ENCODE data around the gene C5. TPM values are rescaled to one million over a fixed set of nuclear protein-coding genes. Genes with fewer than 3 reads are reported as not detected.

Gene C5
- total RNA-seq, 1 experiment from 2014 or later = 0.74 TPM

DNA sequence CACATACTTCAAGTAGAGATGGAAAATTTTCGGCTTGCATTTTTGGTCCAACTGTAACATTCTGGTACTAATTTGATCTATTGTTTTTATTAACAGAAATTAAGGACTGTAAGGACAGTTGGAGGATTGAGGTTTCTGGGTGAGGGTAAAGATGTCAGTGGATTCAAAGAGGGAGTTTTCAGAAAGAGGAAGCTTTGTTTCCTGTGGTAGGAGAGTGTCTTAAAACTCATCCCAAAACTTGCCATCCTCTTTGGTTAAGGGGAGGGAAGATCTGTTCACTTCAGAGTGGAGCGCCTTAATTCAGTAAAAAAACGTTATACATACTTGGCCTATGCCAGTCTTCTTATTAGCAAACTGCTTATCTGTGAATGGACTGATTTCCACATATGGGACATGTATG, 38.5 kb upstream of the C5 start:
- no peak overlapping the region for H3K56ac ChIP-seq (ENCODE audit: insufficient read length, low read depth, low read length)
- no peak overlapping the region for H3K23ac ChIP-seq (ENCODE audit: insufficient read length, low read depth, low read length)
- H3K79me2 ChIP-seq (ENCODE audit: insufficient read depth, low read length) = no peaks in the 10 kb centered on the region
- no CpG with 5 or more reads among the region's 3 CpGs for WGBS (ENCODE audit: extremely low coverage, insufficient read length, low lambda C conversion rate)
- H3K27ac ChIP-seq (ENCODE audit: insufficient read length, low read depth, low read length) = no peak overlapping the region
- no peak for DNase-seq
- H3K14ac ChIP-seq (ENCODE audit: insufficient read depth, low read length) = no peak overlapping the region
- no peak overlapping the region for H3K4me2 ChIP-seq (ENCODE audit: insufficient read depth, insufficient read length, low read length)
- no peak overlapping the region for H2BK5ac ChIP-seq (ENCODE audit: insufficient read length, low read length)
- no peaks in the 10 kb centered on the region for H4K20me1 ChIP-seq (ENCODE audit: control insufficient read depth, insufficient read depth, insufficient read length)
- H3K23me2 ChIP-seq (ENCODE audit: insufficient read length, low read depth, low read length, poor library complexity, severe bottlenecking) = no peaks in the 10 kb centered on the region
- no peak overlapping the region for H4K5ac ChIP-seq (ENCODE audit: insufficient read length, low read depth, low read length)
- no peak overlapping the region for H3K9ac ChIP-seq (ENCODE audit: extremely low read depth, insufficient read length, low read length)
- H4K91ac ChIP-seq (ENCODE audit: insufficient read length, low read depth, low read length) = no peak overlapping the region
- Mint-ChIP-seq H3K4me1 (no peaks in the 10 kb centered on the region), H3K36me3 (ENCODE audit: insufficient read depth in 1 of 3, low read depth in 3 of 3) (peaks cover 3 to 16% (median 8%) of the 10 kb centered on the region in 3 experiments; a peak in 4 of 7 replicates), H3K27me3 (ENCODE audit: low read depth) (no peaks in the 10 kb centered on the region), H3K4me3 (no peak overlapping the region), H3K9me3 (no peaks in the 10 kb centered on the region), H3K27ac (no peak overlapping the region)
- H3T11ph ChIP-seq (ENCODE audit: low read length) = no peak overlapping the region
- H2BK20ac ChIP-seq (ENCODE audit: low read depth, low read length, poor library complexity, severe bottlenecking) = no peak overlapping the region
- H4K8ac ChIP-seq (replicated peaks; ENCODE audit: insufficient read length, low read depth, low read length) = no peak overlapping the region
- H3K4ac ChIP-seq (ENCODE audit: low read depth, low read length) = no peak overlapping the region
- TF ChIP-seq, protein P1, sequence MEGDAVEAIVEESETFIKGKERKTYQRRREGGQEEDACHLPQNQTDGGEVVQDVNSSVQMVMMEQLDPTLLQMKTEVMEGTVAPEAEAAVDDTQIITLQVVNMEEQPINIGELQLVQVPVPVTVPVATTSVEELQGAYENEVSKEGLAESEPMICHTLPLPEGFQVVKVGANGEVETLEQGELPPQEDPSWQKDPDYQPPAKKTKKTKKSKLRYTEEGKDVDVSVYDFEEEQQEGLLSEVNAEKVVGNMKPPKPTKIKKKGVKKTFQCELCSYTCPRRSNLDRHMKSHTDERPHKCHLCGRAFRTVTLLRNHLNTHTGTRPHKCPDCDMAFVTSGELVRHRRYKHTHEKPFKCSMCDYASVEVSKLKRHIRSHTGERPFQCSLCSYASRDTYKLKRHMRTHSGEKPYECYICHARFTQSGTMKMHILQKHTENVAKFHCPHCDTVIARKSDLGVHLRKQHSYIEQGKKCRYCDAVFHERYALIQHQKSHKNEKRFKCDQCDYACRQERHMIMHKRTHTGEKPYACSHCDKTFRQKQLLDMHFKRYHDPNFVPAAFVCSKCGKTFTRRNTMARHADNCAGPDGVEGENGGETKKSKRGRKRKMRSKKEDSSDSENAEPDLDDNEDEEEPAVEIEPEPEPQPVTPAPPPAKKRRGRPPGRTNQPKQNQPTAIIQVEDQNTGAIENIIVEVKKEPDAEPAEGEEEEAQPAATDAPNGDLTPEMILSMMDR (conservative IDR thresholded peaks at IDR 0.05) = no peak
- no peak overlapping the region for H2BK120ac ChIP-seq (ENCODE audit: low read depth, low read length, poor library complexity, severe bottlenecking)
- H3K9me3 ChIP-seq (ENCODE audit: control insufficient read depth, low read depth, low read length) = no peaks in the 10 kb centered on the region
- no peak overlapping the region for H2BK12ac ChIP-seq (ENCODE audit: insufficient read length, low read depth, low read length)
- H3K79me1 ChIP-seq (ENCODE audit: insufficient read depth, low read depth, low read length, poor library complexity, severe bottlenecking) = no peaks in the 10 kb centered on the region
- H2AK5ac ChIP-seq (ENCODE audit: insufficient read length, low read length) = no peak overlapping the region
- no peaks in the 10 kb centered on the region for H3K27me3 ChIP-seq (ENCODE audit: insufficient read depth, low read length)
- no peaks in the 10 kb centered on the region for H3K4me1 ChIP-seq (ENCODE audit: insufficient read depth, low read length)
- no peak overlapping the region for H3K18ac ChIP-seq (ENCODE audit: insufficient read length, low read depth, low read length)
- no peak overlapping the region for H2BK15ac ChIP-seq (ENCODE audit: low read depth, low read length)
- no peak overlapping the region for H2AFZ ChIP-seq (ENCODE audit: low read length)

All from H9 (cell line).